Mammary epithelial cell (primary cell): ENCODE results near the gene ABCG1.
"Not testable (repeated sequence)": the region's sequence is repeated elsewhere in the genome, so short reads cannot be mapped to it uniquely, and the experiment has no call there.

Source experiments
- CTCF ChIP-seq, 2 donors: IDR thresholded peaks in 1 of 2; conservative IDR thresholded peaks in 1 of 2; 2 replicates each; pipeline ENCODE4 v1.5.1; 2011 to 2012; ENCODE audit warnings: inconsistent platforms in 2 of 2, low read length in 2 of 2, mild to moderate bottlenecking in 2 of 2, control low read depth in 1 of 2, low read depth in 1 of 2; ENCODE audit not compliant: insufficient read depth in 1 of 2; ENCODE audit errors: extremely low read depth in 1 of 2
- EZH2 ChIP-seq: IDR thresholded peaks from 2 replicates; pipeline ENCODE4 v1.6.1; 2012; ENCODE audit warnings: low read length, inconsistent platforms, borderline replicate concordance

GRCh38 chr21:42180001-42180400 lies 38.9 kb upstream of the ABCG1 start:
- TF ChIP-seq CTCF (conservative IDR thresholded peaks at IDR 0.05 in 1 of 2, IDR thresholded peaks at IDR 0.05 in 1 of 2; ENCODE audit: extremely low read depth in 1 of 2, insufficient read depth in 1 of 2, low read depth in 1 of 2, low read length in 2 of 2); EZH2: not testable (repeated sequence)
